BLaER1 treated with 17β-estradiol and CSF1 and Interleukin-3, amounts not matched to agents 10 nM and 100 nM (cell line): ENCODE data around the gene PLGRKT.
A peak's percentile ranks its signal among the peaks of the same experiment; 100 is the strongest.

Source experiments
- H3K27ac ChIP-seq, 11 experiments: shearing (Covaris generic); formaldehyde crosslinking; 2 replicates each; pipeline ENCODE4 v1.8.1; 2022
- H3K27me3 ChIP-seq, 11 experiments: shearing (Covaris generic); formaldehyde crosslinking; 2 replicates each; pipeline ENCODE4 v1.8.1; 2022
- H3K36me3 ChIP-seq, 11 experiments: shearing (Covaris generic); formaldehyde crosslinking; 2 replicates each; pipeline ENCODE4 v1.8.1; 2022
- H3K4me1 ChIP-seq, 10 experiments: shearing (Covaris generic); formaldehyde crosslinking; 2 replicates each; pipeline ENCODE4 v1.8.1; 2022
- H3K4me2 ChIP-seq, 11 experiments: shearing (Covaris generic); formaldehyde crosslinking; 2 replicates each; pipeline ENCODE4 v1.8.1; 2022
- H3K4me3 ChIP-seq, 10 experiments: shearing (Covaris generic); formaldehyde crosslinking; 2 replicates each; pipeline ENCODE4 v1.8.1; 2022
- H3K9ac ChIP-seq, 11 experiments: shearing (Covaris generic); formaldehyde crosslinking; 2 replicates each; pipeline ENCODE4 v1.8.1; 2022
- H3K9me3 ChIP-seq, 11 experiments: shearing (Covaris generic); formaldehyde crosslinking; replicated peaks in 1 of 11; 2 replicates each; pipeline ENCODE4 v1.8.1; 2022
- H4K20me1 ChIP-seq, 11 experiments: shearing (Covaris generic); formaldehyde crosslinking; 2 replicates each; pipeline ENCODE4 v1.8.1; 2022
- Cebpa-rat ChIP-seq, 11 experiments: shearing (Covaris generic); IDR thresholded peaks; 2 replicates each; pipeline ENCODE4 v1.8.1; 2022

PLGRKT gene

GRCh38 chr9:5388026-5388819, 49.5 kb downstream of the PLGRKT start:
- H3K27me3 ChIP-seq: no peaks in the 10 kb centered on the region
- H4K20me1 ChIP-seq: no peaks in the 10 kb centered on the region
- H3K27ac ChIP-seq: no peak overlapping the region
- no peak for TF ChIP-seq Cebpa-rat (IDR thresholded peaks at IDR 0.05)
- H3K4me3 ChIP-seq: no peak overlapping the region
- H3K36me3 ChIP-seq: 0 out of 22 replicates have a peak, but pooled peaks cover 0 to 4% (median 0%) of the 10 kb centered on the region in 11 experiments
- H3K4me1 ChIP-seq: peaks cover 0 to 19% (median 10%) of the 10 kb centered on the region in 10 experiments; a peak in 12 of 20 replicates
- H3K9me3 ChIP-seq: no peaks in the 10 kb centered on the region
- H3K4me2 ChIP-seq: peak overlapping the region in 2 of 11 experiments; percentile 31 to 58; a peak in 2 of 22 replicates
- H3K9ac ChIP-seq: no peak overlapping the region

DNA sequence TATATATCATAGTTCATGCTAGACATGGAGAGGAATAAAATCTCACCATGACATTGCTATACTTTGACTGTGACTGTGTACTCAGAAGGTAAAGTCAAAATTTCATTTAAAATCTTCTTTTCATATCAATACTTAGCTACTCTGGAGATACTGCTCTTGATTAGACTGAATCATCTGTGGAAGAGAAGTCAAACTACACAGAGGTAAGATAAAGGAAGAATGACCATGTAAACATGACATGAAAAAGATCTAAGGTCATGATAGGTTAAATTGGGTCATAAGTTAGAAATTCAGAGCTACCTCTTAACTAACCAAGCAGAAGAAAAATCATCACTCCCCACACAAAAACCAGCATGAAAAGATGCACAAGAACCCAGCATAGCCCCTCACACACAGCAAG, 53.3 kb downstream of the PLGRKT start:
- no peak overlapping the region for H3K4me3 ChIP-seq
- no peak overlapping the region for H3K9ac ChIP-seq
- H4K20me1 ChIP-seq: no peaks in the 10 kb centered on the region
- H3K4me2 ChIP-seq: no peak overlapping the region
- peaks cover 0 to 21% (median 7%) of the 10 kb centered on the region in 10 experiments; a peak in 12 of 20 replicates for H3K4me1 ChIP-seq
- peaks cover 0 to 12% (median 0%) of the 10 kb centered on the region in 11 experiments; a peak in 8 of 22 replicates for H3K9me3 ChIP-seq
- TF ChIP-seq Cebpa-rat (IDR thresholded peaks at IDR 0.05): no peak
- peaks cover 0 to 10% (median 0%) of the 10 kb centered on the region in 11 experiments; a peak in 2 of 22 replicates for H3K36me3 ChIP-seq
- no peak overlapping the region for H3K27ac ChIP-seq
- no peaks in the 10 kb centered on the region for H3K27me3 ChIP-seq

- peaks cover 0 to 12% (median 0%) of the 10 kb centered on the region in 11 experiments; a peak in 8 of 22 replicates for H3K9me3 ChIP-seq
- H3K9ac ChIP-seq: no peak overlapping the region
- no peaks in the 10 kb centered on the region for H4K20me1 ChIP-seq
- no peaks in the 10 kb centered on the region for H3K27me3 ChIP-seq
- H3K4me3 ChIP-seq: no peak overlapping the region
- peaks cover 0 to 10% (median 0%) of the 10 kb centered on the region in 11 experiments; a peak in 2 of 22 replicates for H3K36me3 ChIP-seq
- no peak for TF ChIP-seq Cebpa-rat (IDR thresholded peaks at IDR 0.05)
- peaks cover 0 to 6% (median 0%) of the 10 kb centered on the region in 10 experiments; a peak in 3 of 20 replicates for H3K4me1 ChIP-seq
- peak overlapping the region in 2 of 11 experiments; percentile 9 to 57; a peak in 3 of 22 replicates for H3K4me2 ChIP-seq
- H3K27ac ChIP-seq: no peak overlapping the region
These were observed 55.2 kb downstream of the PLGRKT start for GRCh38 chr9:5382479-5382878.

DNA sequence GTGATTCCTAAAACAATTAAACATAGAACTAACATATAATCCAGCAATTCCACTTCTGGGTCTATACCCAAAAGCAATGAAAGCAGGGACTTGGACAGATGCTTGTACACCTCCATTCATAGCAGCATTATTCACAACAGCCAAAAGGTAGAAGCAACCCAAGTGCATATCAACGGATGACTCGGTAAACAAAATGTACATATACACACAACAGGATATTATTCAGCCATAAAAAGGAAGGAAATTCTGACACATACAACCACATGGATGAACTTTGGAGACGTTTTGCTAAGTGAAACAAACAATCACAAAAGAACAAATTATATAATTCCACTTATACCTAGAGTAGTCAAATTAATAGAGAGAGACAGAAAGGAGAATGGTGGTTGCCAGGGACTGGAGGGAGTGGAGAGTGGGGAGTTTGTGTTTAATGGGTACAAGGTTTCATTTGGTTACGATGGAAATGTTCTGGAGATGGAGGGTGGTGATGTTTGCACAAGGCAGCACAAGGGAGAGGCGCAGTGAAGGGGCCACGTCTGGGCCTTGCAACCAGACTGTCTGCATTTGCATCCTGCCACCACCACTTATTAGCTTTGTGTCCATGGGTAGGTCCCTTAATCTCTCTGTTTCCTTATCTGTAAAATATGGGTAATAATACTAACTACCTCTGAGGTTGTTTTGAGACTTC, 61.8 kb downstream of the PLGRKT start:
- Histone ChIP-seq H4K20me1 (no peaks in the 10 kb centered on the region), H3K4me1 (peaks cover 0 to 15% (median 7%) of the 10 kb centered on the region in 10 experiments; a peak in 11 of 20 replicates), H3K4me2 (peak overlapping the region in 5 of 11 experiments; percentile 18 to 41 (median 23); a peak in 6 of 22 replicates), H3K27ac (peak overlapping the region in 1 of 11 experiments; percentile 24; a peak in 1 of 22 replicates), H3K36me3 (peaks cover 0 to 5% (median 0%) of the 10 kb centered on the region in 11 experiments; a peak in 2 of 22 replicates), H3K27me3 (no peaks in the 10 kb centered on the region), H3K9me3 (peaks cover 0 to 12% (median 0%) of the 10 kb centered on the region in 11 experiments; a peak in 7 of 22 replicates), H3K9ac (no peak overlapping the region), H3K4me3 (no peak overlapping the region)
- no peak for TF ChIP-seq Cebpa-rat (IDR thresholded peaks at IDR 0.05)

DNA sequence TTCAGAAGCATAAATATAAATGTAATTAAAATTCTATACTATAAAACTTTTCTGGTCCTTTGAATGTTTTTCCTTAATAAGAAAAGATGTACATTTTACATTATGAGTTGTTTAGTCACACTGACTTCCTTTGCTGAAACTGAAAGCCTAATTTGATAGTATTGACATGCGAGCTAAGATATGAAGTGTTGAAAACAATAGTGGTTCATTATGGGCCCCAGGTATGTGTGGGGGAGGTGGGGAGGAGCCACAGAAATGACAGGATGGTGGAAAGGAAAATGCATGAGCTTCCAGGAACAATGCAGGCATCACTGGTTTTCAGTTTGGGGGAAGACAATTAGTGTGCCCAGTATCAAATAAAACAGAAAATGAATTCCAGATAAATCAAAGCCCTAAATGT, 62.6 kb downstream of the PLGRKT start:
- Histone ChIP-seq H3K9me3 (0 out of 22 replicates have a peak, but pooled peaks cover 0 to 5% (median 0%) of the 10 kb centered on the region in 11 experiments), H3K27me3 (no peaks in the 10 kb centered on the region), H3K4me2 (no peak overlapping the region), H3K27ac (no peak overlapping the region), H3K4me1 (peaks cover 0 to 15% (median 7%) of the 10 kb centered on the region in 10 experiments; a peak in 11 of 20 replicates), H3K9ac (no peak overlapping the region), H4K20me1 (no peaks in the 10 kb centered on the region), H3K36me3 (no peaks in the 10 kb centered on the region), H3K4me3 (no peak overlapping the region)
- no peak for TF ChIP-seq Cebpa-rat (IDR thresholded peaks at IDR 0.05)

DNA sequence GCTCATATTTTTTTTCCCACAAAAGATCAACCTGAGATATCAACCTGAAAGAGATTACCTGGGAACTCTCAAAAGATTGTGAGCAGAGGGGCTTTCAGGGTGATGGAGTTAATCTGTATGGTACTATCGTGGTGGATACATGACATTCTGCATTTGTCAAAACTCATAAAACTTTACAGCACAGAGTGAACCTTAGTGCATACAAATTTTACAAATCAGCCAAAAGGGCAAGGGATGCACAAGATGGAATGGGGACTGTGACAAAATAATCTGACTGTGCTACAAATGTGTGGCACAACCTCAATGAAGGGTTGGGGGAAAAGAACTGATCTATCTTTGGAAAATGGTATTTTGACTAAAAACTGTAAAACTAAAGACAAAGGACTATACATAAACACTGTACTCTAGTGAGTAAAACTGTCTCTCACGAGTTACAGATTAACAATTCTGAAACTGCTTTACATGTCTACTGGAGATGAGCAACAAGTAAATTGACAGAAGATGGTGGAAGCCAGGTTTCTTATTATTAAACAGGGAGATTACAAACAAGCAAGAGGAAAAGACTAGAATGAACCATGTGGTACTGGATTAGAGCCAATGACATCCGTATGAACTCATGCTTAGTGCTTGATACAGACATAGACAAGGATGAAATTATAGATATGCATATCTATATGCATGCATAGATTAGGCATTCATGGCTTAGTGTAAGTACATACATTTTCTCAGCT, 73.3 kb downstream of the PLGRKT start:
- Histone ChIP-seq H3K27me3 (no peaks in the 10 kb centered on the region), H3K9me3 (peaks cover 5 to 15% (median 9%) of the 10 kb centered on the region in 11 experiments; a peak in 12 of 22 replicates), H3K9ac (no peak overlapping the region), H4K20me1 (no peaks in the 10 kb centered on the region), H3K36me3 (peaks cover 0 to 20% (median 0%) of the 10 kb centered on the region in 11 experiments; a peak in 2 of 22 replicates), H3K4me1 (no peaks in the 10 kb centered on the region), H3K27ac (no peak overlapping the region), H3K4me2 (no peak overlapping the region), H3K4me3 (no peak overlapping the region)
- TF ChIP-seq Cebpa-rat (IDR thresholded peaks at IDR 0.05): no peak

DNA sequence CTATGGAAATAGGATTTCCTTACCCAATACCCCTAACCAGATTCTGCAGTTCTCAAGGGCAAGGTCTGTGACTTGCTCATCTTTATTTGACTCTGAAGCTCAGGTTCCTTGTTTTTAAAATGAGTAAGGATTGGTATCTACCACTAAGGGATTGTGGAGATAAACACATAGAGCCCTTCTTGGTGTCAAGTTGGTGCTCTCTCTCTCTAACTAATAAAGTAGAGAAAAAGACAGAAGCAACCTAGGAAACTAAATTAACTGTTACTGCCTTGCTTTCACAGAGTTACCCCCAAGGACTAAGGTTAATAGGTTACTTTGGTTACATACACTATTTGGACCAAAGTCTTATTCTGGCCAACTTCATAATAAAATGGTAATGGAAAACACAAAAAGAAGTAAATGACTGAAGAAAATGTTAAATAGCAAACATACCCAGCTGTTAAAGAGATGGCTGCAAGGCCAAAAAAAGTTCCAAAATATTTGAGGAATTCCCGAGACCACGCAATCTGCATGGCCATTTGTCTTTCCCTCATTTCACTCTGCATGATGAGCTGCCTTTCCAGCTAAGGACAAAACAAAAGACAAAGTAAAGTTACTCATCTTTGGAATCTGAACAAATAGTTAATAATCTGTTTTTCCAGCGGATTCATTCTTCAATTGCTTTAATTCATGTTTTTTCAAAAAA, 76.3 kb downstream of the PLGRKT start:
- no peaks in the 10 kb centered on the region for H4K20me1 ChIP-seq
- H3K4me2 ChIP-seq: no peak overlapping the region
- no peak overlapping the region for H3K9ac ChIP-seq
- no peaks in the 10 kb centered on the region for H3K9me3 ChIP-seq
- no peak overlapping the region for H3K4me3 ChIP-seq
- H3K4me1 ChIP-seq: no peaks in the 10 kb centered on the region
- no peak for TF ChIP-seq Cebpa-rat (IDR thresholded peaks at IDR 0.05)
- H3K27ac ChIP-seq: no peak overlapping the region
- H3K27me3 ChIP-seq: no peaks in the 10 kb centered on the region
- peaks cover 0 to 24% (median 0%) of the 10 kb centered on the region in 11 experiments; a peak in 2 of 22 replicates for H3K36me3 ChIP-seq

DNA sequence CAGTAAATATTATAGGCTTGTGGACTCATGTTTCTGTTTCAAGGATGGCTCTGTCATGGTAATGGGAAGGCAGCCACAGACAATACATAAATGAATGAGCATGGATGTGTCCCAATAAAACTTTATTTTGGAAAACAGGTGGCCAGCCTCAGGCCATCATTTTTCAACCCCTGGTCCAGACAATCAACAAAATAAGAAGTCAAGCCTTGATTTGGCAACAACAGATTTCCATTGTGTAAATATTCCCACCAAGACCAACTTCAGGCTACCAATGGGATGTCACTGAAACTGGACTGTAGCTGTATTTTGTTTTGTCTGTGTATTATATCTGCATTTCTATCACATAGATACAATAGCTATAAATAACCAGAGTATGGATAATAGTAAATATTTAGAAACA, 77.4 kb downstream of the PLGRKT start:
- TF ChIP-seq Cebpa-rat (IDR thresholded peaks at IDR 0.05): no peak
- Histone ChIP-seq H3K4me1 (no peaks in the 10 kb centered on the region), H3K4me2 (no peak overlapping the region), H3K9ac (no peak overlapping the region), H3K27me3 (no peaks in the 10 kb centered on the region), H3K4me3 (no peak overlapping the region), H3K27ac (no peak overlapping the region), H3K9me3 (no peaks in the 10 kb centered on the region), H4K20me1 (no peaks in the 10 kb centered on the region), H3K36me3 (peaks cover 0 to 24% (median 0%) of the 10 kb centered on the region in 11 experiments; a peak in 2 of 22 replicates)
